HG03558 (cell line): ENCODE results near the gene ITGB2.

Experiments used
- ATAC-seq: cut with Tn5 transposase; IDR thresholded peaks from one replicate; pipeline ENCODE4 v1.9.1; 2021; ENCODE audit warnings: moderate number of reproducible peaks; ENCODE audit not compliant: unreplicated experiment; ENCODE audit errors: extremely low read depth

The ITGB2 gene

GRCh38 chr21:44901391-44902074 is 19.2 kb downstream of the ITGB2 start:
- ATAC-seq: no peak

- no peak for ATAC-seq
Measured at GRCh38 chr21:44900559-44901251, 20.0 kb downstream of the ITGB2 start.

GRCh38 chr21:44899768-44900558 is 20.7 kb downstream of the ITGB2 start:
- no peak for ATAC-seq

GRCh38 chr21:44898851-44899767 is 21.6 kb downstream of the ITGB2 start:
- ATAC-seq: no peak

- no peak for ATAC-seq
Measured at GRCh38 chr21:44898011-44898488, 22.6 kb downstream of the ITGB2 start.

GRCh38 chr21:44897326-44898010 is 23.2 kb downstream of the ITGB2 start:
- ATAC-seq: no peak

GRCh38 chr21:44896561-44897286 is 24.0 kb downstream of the ITGB2 start:
- ATAC-seq: no peak

- ATAC-seq: no peak
Measured at GRCh38 chr21:44895859-44896258, 24.8 kb downstream of the ITGB2 start.

GRCh38 chr21:44894687-44895302 is 25.9 kb downstream of the ITGB2 start:
- ATAC-seq: no peak

- no peak for ATAC-seq
Measured at GRCh38 chr21:44893948-44894656, 26.6 kb downstream of the ITGB2 start.

- ATAC-seq: no peak
Measured at GRCh38 chr21:44893278-44893556, 27.5 kb downstream of the ITGB2 start.

- ATAC-seq: no peak
Measured at GRCh38 chr21:44892536-44893277, 28.0 kb downstream of the ITGB2 start.

- no peak for ATAC-seq
Measured at GRCh38 chr21:44892095-44892494, 28.6 kb downstream of the ITGB2 start.

- no peak for ATAC-seq
Measured at GRCh38 chr21:44891631-44892031, 29.1 kb downstream of the ITGB2 start.

- ATAC-seq: no peak
Measured at GRCh38 chr21:44890961-44891541, 29.6 kb downstream of the ITGB2 start.

GRCh38 chr21:44890338-44890931 is 30.3 kb downstream of the ITGB2 start:
- ATAC-seq: no peak
